ENCODE data around the gene FLRT3.

DNA sequence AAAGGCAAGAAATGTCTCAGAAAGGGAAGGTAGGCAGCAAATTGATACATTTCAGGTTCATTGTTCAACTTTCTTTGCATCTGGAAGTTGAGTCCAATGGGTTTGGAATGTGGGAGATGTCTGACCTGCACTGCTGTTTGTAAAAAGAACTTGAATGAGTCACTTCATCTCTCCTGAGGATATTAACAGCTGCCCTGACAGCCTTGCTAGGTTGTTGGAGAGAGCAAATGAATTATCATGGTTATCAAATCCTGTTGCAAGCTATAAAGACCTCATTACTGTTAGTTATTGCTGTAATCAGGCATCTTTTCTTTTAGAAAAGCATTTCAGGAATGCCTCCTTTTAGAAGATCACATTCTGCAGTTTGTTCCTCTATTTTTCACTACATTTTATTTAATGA is 23.0 kb upstream of the FLRT3 start:
- TF ChIP-seq, protein P1, sequence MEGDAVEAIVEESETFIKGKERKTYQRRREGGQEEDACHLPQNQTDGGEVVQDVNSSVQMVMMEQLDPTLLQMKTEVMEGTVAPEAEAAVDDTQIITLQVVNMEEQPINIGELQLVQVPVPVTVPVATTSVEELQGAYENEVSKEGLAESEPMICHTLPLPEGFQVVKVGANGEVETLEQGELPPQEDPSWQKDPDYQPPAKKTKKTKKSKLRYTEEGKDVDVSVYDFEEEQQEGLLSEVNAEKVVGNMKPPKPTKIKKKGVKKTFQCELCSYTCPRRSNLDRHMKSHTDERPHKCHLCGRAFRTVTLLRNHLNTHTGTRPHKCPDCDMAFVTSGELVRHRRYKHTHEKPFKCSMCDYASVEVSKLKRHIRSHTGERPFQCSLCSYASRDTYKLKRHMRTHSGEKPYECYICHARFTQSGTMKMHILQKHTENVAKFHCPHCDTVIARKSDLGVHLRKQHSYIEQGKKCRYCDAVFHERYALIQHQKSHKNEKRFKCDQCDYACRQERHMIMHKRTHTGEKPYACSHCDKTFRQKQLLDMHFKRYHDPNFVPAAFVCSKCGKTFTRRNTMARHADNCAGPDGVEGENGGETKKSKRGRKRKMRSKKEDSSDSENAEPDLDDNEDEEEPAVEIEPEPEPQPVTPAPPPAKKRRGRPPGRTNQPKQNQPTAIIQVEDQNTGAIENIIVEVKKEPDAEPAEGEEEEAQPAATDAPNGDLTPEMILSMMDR (conservative IDR thresholded peaks at IDR 0.05; ENCODE audit: low read depth, low read length), result no peak
- TF ChIP-seq EZH2phosphoT487 (IDR thresholded peaks at IDR 0.05; ENCODE audit: borderline replicate concordance, low read length), result no peak
